Raji (cell line): Measurements from ENCODE around the gene BFSP2.

ENCODE experiments used
- POLR2A ChIP-seq: IDR thresholded peaks from 2 replicates; pipeline ENCODE4 v1.6.1; 2011; ENCODE audit warnings: low read depth, low read length, control low read depth; ENCODE audit not compliant: insufficient read depth

Gene BFSP2

DNA sequence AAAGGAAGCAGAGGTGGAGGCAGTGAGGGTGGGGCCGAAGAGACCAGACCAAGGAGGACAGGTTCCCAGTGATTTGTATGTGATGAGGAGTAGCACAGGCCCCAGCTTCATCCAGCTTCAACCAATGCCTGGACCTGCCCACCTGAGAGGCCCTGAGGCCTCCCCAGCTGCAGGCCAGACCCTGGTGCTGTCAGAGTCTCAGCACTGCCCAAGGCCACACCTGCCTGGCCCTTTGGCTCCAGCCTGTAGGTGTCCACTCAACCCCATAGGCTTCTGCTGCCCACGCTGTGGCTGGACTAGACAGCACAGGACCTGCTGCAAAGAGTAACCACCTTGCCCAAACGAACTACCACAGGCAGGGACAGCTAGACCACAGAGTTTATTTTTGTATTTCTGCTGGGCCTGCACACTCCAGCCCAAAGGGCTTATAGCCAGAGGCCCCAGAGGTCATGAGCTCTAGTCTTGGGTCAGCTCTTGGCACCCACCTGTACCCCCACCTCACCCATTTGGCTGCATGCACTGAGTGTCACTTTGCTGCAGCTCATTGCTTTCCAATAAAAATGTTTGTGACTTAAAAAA is 91.7 kb downstream of the BFSP2 start:
- no peak for TF ChIP-seq POLR2A

DNA sequence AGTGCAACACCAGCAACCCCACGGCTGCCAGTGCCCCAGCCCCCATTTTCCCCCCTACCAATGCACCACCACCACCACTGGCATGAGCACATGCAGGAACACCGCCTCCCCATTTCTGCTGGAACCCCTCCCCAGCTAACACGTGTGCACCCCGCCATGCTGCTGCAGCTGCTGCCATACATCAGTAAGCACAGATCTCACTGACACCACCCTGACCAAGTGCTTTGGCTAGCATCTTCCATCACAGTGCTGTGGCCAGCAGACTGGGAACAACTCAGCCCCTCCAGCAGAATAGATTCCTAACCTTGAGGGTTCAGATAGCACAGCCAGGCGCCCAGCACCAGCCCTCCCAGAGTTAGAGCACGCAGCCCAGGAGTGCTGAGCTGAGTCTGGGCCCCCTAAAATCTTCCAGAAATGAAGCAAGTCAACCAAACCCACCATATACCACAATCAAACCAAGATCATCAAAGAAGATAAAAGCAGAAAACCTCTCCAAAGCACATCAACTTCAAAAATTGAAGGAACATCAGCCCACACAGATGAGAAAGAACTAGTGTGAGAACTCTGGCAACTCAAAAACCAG is 92.4 kb downstream of the BFSP2 start:
- no peak for TF ChIP-seq POLR2A

DNA sequence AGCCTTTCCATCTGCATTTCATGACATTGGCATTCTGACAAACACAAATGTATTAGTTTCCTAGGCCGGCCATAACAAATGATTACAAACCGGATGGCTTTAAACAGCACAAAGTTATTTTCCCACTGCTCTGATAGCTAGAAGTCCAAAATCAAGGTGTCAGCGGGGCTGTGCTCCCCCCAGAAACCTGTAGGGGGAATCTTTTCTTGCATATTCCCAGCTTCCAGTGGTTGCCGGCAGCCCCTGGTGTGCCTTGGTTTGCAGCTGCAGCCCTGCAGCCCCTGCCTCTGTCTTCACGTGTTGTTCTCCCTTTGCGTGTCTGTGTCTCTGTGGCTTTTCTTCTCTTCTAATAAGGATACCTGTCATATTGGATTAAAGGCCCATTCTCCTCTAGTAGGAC is 94.6 kb downstream of the BFSP2 start:
- no peak for TF ChIP-seq POLR2A

DNA sequence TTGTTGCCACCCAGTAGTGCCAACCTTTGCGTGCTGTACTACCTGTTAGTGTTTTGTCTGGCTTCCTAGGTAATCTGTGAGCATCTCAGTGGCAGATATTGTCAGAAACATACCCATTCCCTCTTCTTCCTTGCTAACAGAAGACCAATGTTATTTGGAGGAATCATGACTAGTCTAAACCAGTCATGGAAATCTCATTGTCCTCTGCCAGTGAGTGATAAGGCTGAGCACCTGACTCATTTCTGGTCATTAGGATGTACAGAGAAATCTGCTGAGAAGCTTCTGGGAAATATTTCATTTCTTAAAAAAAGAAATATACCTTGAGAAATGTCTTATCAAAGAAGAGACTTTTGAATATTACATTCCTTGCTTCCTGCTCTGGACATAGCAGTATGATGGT is 103.6 kb downstream of the BFSP2 start:
- no peak for TF ChIP-seq POLR2A

DNA sequence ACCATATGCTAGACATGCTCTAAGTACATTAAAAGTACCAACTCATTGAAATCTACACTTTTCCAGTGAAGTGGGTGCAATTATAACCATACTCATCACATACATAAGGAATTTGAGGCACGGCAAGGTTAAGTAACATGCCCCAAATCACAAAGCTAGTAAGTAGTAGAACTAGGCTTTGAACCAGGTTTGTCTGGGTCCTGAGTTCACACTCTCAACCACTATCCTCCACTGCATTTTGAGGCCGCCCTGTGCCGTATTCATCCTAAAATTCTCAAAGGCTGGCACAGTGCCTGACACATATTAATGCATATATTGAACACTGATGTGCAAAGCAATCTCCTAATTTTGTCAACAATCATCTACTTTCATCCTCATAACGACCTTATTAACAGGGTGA is 104.9 kb downstream of the BFSP2 start:
- no peak for TF ChIP-seq POLR2A

DNA sequence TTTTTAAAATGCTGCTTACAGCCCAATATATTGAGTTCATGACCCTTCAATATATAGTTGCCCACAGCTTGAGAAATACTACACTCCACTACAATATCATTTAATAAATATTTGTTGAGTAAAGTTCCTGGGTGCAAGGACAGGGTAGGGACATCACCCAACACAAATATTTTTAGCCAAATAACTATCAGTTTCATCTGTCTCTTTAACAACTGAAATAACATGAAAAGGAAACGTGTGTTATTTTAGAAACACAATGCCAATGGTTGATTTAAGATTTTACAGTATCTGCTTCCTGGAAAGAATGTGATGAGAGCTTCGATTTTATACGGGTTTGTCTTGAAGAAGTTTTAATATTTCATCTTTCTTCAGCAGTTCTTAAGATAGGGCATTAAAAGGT is 106.0 kb downstream of the BFSP2 start:
- TF ChIP-seq POLR2A = no peak

DNA sequence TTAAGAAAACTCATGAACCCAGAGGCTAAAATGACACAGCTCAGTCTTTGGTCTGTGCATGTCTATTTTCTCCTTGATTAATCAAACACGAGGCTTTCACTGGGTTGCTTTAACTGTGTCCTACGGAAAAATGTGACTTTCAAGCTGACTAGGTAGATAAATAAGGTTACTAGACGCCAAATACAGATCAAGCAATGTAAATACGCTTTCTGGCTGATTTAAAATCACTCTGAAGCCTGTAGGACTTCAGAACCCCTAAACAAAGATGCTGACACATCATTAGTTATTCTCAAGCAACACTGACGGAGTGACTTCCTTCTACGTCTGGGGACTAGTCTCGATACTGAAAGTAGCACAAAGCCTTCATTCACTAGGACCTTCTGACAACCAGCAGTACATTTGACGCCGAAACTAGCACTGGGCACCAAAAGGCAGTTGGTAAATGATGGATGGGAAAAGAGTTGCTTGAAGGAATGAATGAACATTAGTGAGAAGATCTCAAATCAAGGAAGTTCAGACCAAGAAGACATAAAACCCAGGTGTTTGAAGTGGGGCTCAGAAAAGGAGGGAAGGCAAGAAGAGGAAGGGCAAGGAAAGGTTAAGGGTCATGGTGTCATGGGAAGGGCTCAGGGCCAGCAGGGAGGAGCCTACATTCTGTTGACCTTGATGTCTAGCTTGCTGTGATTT is 106.5 kb downstream of the BFSP2 start:
- 0 out of 2 replicates have a peak, but pooled peaks have one; percentile 19 for TF ChIP-seq POLR2A

DNA sequence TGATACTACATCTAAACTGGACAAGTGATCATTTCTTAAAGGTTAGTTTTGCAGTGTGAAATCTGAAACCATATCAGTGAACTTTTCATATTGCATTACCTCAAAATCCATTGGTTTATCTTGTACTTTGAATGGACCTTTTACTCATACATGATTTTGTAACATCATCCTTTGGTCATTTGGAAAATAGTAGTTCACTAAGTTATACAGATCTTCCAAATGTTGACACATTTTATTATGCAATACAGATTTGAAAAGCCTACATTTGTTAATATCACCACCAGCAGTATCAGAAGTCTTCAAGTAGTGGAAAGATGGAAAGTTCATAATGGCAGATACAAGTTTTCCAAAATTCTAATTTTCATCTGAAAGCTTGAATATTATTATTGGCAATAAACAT is 109.6 kb downstream of the BFSP2 start:
- TF ChIP-seq POLR2A = no peak

DNA sequence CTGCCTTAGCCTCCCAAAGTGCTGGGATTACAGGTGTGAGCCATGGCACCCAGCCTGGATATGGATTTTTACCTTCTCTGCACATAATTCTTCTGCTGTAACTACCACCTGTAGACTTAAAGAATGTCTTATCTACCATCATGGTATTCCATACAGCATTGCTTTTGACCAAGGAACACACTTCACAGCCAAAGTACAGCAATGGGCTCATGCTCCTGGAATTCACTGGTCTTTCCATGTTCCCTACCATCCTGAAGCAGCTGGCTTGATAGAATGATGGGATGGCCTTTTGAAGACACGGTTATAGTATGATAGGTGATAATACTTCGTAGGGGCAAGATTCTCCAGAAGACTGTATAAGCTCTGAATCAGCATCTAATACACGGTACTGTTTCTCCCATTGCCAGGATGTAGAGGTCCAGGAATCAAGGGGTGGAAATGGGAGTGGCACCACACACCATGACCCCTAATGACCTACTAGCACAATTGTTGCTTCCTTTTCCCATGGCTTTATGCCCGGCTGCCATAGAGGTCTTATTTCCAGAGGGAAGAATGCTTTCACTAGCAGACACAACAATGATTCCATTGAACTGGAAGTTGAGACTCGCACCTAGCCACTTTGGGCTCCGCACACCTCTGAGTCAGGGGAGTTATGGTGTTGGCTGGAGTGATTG is 112.7 kb downstream of the BFSP2 start:
- no peak for TF ChIP-seq POLR2A

DNA sequence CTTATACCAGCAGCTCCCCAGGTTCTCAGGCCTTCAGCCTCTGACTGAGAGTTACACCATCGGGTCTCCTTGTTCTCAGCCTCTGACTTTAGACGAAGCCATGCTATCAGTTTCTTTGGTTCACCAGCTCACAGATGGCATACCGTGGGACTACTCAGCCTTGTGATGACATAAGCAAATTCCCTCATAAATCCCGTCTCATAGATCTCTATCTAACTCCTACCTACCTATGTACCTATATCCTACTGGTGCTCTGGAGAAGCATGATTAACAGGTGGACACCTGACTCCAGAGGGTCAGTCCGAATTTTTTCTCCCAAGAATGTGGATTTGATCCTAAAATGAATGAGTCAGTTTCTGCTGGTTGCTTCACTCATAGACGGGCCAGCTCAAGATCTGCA is 114.6 kb downstream of the BFSP2 start:
- TF ChIP-seq POLR2A = no peak

DNA sequence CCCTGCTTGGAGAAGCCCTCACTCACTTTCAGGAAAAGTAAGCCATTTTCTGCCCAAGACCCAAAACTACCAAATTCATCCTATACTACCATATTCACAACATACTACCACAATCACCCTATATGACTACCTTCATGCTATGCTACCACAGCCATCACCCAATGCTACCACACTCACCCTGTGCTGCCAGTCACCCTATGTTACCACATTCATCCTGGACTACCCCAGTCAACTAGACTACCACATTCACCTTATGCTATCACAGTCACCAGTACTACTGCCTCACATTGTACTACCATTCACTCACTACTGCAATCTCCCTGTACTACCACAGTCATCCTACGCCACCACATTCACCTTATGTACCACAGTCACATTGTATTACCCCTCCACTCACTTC is 115.3 kb downstream of the BFSP2 start:
- no peak for TF ChIP-seq POLR2A

DNA sequence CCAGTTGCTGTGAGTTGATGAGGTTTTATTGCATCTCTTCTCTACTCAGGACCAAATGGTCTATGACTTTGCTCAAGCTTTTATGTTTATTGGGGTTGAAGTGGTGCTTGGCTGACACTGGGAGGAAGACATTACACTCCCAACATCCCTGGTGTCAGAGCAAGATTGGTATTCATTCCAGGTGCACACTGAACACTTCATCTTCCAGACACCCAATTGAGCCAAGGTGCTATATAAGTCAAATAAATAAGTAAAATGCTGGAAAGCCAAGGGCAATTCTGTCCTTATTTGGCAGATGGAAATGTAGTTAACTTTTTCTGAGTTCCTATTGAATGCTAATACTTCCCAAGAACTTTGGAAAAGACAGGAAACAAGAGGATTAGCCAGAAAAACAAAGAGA is 120.4 kb downstream of the BFSP2 start:
- no peak for TF ChIP-seq POLR2A

DNA sequence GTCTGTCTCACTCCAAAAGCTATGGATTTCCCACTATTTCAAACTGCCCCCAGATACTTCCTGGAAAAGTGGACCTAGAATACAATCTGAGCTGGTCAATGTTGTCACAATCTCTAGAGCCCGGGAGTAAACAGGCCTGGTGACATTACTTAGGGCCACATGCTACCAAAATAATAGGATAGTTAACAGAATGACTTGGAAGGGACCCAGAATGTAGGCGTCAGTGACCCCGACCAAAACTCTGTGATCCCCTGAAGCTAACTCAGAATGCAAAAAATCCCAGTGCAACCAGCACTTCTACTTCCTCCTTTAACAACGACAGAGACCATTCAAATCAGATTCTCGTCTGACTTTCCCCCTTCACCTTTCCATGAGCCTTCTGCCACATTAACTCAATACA is 122.1 kb downstream of the BFSP2 start:
- no peak for TF ChIP-seq POLR2A
